Activated CD4-positive, alpha-beta T cell treated with anti-CD3 and anti-CD28 coated beads, Interleukin-2, amount 10 ng/mL, durations not matched to agents 24 days and 14 days (primary cell): ENCODE results near the gene CDS2. TPM values are rescaled to one million over a fixed set of nuclear protein-coding genes. Genes with fewer than 3 reads are reported as not detected.

Source experiments
- DNase-seq: peaks from one replicate; pipeline ENCODE4 v3.0.0; 2022
- H3K27ac Mint-ChIP-seq: one replicate; pipeline ENCODE4 v1.8.0; 2022; ENCODE audit warnings: mild to moderate bottlenecking, mixed read lengths
- H3K27me3 Mint-ChIP-seq: one replicate; pipeline ENCODE4 v1.8.0; 2022; ENCODE audit warnings: mixed read lengths
- H3K36me3 Mint-ChIP-seq: one replicate; pipeline ENCODE4 v1.8.0; 2022; ENCODE audit warnings: low read depth, mild to moderate bottlenecking, mixed read lengths
- H3K4me1 Mint-ChIP-seq: one replicate; pipeline ENCODE4 v1.8.0; 2021; ENCODE audit warnings: mixed read lengths
- H3K4me3 Mint-ChIP-seq: one replicate; pipeline ENCODE4 v1.8.0; 2022; ENCODE audit warnings: mild to moderate bottlenecking, moderate library complexity, mixed read lengths
- H3K9me3 Mint-ChIP-seq: one replicate; pipeline ENCODE4 v1.8.0; 2021; ENCODE audit warnings: mixed read lengths
- intact Hi-C: fragments of 100-400 bp; cut with micrococcal nuclease; formaldehyde crosslinking; loops from one replicate; pipeline ENCODE4 v1.15.1; 2023
- total RNA-seq: library from RNA; stranded (reverse); gene quantifications from 2 replicates; pipeline ENCODE4 v1.2.3, GENCODE V29; 2022

CDS2 gene
- total RNA-seq, 1 donor from 2014 or later: 39.2 TPM

DNA sequence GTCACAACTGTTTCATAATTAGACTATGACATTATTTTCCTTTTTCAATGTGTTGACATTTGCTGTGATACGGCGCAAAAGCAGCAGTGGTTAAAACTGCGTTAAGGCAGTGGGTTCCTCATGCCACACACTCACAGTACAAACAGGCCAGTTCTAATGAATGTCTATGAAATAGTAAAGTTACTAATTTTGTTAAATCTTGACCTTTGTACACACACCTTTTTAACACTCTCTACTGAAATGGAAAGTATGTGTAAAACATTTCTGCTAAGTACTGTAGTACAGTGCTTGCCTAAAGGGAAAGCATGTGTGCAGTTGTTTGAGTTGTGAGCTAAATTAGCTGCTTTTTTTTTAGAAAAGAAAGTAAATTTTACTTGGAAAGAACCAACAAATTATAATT, 60.3 kb downstream of the CDS2 start:
- Mint-ChIP-seq H3K27me3 (no peaks in the 10 kb centered on the region), H3K4me1 (peaks cover 7% of the 10 kb centered on the region), H3K27ac (no peak overlapping the region), H3K4me3 (no peak overlapping the region), H3K36me3 (peaks cover 39% of the 10 kb centered on the region), H3K9me3 (no peaks in the 10 kb centered on the region)
- no peak for DNase-seq
- intact Hi-C loops: no loop called here

DNA sequence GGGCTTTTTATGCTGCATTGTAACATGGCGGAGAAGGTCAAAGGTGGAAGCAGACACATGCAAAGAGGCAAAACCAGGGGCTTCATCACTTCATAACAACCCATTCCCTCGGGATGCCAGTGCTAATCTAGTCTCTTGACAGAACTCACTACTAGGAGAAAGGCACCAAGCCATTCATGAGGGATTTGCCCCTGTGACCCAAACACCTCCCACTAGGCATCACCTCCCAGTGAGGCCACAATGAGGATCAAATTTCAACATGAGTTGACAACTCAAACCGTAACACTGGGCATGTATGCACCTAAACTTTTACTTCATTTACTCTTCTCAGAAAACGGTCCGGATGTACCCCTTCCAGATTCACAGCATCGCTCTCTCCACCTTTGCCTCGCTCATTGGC, 61.9 kb downstream of the CDS2 start:
- Mint-ChIP-seq H3K9me3 (no peaks in the 10 kb centered on the region), H3K4me3 (no peak overlapping the region), H3K36me3 (peaks cover 29% of the 10 kb centered on the region), H3K4me1 (peaks cover 16% of the 10 kb centered on the region), H3K27ac (no peak overlapping the region), H3K27me3 (no peaks in the 10 kb centered on the region)
- DNase-seq: no peak
- intact Hi-C loops: no loop called here

DNA sequence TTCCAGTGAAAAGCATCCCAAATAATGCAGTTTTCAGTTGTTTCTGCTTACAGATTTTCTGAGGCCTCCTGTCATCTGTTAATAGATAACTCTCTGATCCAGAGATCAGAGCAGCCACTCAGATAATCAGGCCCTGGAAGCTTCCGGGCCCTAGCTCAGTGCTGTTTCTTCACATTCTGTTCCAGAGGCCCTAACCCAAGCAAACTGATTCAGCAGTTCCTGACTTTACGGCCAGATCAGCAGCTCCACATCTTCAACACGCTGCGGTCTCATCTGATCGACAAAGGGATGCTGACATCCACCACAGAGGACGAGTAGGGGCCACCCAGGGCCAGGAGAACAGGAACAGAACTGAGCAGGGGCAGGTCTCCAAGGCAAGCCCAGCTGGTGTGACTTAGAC, 63.1 kb downstream of the CDS2 start:
- Mint-ChIP-seq H3K9me3 (no peaks in the 10 kb centered on the region), H3K27ac (peak overlapping the region; percentile 11), H3K36me3 (peaks cover 29% of the 10 kb centered on the region), H3K4me1 (peaks cover 13% of the 10 kb centered on the region), H3K27me3 (no peaks in the 10 kb centered on the region), H3K4me3 (no peak overlapping the region)
- intact Hi-C loops: no loop called here
- no peak for DNase-seq

DNA sequence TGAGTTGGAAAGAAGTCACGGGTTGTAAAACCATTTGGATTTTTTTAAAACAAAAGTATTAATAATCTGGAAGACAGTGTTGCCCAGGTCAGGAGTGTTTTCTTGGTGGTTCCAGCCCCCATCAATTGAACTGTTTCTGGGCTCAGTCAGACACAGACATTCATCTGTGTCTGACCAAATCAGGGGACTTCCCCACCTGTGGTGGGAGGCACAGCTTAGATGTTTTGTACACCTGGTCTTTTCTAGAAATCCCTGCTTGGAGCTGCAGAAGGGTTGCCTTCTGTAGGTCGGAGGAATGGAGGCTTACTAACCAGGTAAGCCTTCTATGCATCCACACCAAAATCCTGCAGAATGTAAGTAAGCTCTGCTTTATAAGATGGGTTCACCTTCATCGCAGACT, 63.6 kb downstream of the CDS2 start:
- Mint-ChIP-seq H3K36me3 (peaks cover 29% of the 10 kb centered on the region), H3K4me3 (no peak overlapping the region), H3K9me3 (no peaks in the 10 kb centered on the region), H3K27ac (no peak overlapping the region), H3K4me1 (peaks cover 13% of the 10 kb centered on the region), H3K27me3 (no peaks in the 10 kb centered on the region)
- intact Hi-C loops: no loop called here
- DNase-seq: no peak

DNA sequence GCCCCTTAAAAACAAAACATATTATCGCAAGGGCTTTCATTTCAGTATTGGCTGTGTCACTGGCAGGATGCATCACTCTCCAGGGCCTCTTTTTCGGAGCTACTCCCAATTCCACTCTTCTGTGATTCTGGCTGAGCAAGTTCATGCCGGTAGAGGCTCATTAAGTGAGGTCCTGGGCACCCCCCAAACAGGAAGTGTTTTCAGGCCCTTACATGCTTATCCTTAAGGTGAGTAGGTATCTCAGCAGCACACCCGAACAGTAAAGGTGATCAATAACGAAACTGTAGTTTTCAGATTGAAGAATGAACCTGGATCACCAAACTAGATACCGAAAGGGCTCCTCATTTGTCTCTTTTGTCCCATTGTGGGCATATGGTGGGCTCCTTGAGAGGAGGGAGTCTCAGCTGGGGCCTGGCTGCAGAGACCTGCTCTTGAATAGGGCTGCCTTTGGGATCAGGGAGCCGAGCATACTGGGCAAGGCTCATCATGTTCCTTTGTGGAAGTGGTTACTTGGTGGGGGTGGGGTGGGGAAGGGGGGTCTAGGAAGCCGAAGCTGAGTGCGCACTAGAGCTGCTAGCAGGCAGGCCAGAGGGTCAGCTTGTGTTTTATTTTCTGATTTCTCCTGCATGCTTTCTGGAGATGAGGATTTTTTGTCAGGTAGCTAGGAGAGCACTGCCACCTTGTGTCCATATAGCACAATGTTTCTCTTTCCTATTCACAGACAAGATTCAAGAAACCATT, 65.2 kb downstream of the CDS2 start:
- Mint-ChIP-seq H3K27ac (peak overlapping the region; percentile 70), H3K4me3 (no peak overlapping the region), H3K36me3 (peaks cover 25% of the 10 kb centered on the region), H3K4me1 (peaks cover 13% of the 10 kb centered on the region), H3K9me3 (no peaks in the 10 kb centered on the region), H3K27me3 (no peaks in the 10 kb centered on the region)
- DNase-seq: peak; percentile 80
- intact Hi-C loops: loop anchor here (1.0 kb wide), 2 partner anchors 66 to 136 kb away; no protein-coding TSS in a partner anchor

DNA sequence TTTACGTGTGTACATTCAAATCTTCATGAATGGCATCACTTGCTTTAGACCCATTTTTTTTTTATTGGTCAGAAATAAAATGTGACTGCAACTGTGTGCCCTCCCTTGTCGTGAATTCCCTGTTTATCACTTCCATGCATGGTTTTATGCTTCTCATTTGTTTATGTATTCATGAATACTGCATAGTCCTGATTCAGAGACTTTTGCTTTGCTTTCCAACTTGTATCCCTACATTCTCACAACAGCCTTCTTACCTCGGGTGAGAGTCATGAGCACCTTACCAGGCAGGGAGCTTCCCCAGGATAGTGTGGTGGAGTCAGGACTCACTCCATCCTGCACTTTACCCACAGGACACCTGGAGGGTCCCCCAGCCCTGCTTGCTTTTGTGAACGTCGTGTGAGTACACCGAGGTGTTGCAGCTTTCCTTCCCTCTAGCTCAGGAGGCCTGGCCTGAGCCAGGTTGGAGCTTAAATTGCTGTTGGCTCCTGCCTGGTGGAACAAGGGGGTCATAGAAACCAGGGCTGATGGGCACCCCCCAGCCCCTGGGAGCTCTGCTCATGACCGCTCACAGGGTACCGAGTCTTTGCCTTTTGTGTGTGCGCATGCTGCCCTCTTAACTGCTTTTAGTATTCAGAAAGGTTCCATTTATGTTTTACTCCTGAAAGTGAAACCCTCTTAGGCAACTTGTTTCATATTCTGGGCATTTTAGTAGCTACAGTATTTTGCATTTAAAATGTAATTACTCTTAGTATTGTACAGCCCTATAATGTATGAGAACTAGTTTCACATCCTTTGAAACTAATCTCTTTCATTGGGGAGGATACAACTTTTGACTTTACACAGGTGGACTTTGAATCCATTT, 66.0 kb downstream of the CDS2 start:
- Mint-ChIP-seq H3K9me3 (no peaks in the 10 kb centered on the region), H3K4me1 (peaks cover 13% of the 10 kb centered on the region), H3K4me3 (no peak overlapping the region), H3K27ac (peak overlapping the region; percentile 70), H3K27me3 (no peaks in the 10 kb centered on the region), H3K36me3 (peaks cover 24% of the 10 kb centered on the region)
- no peak for DNase-seq
- intact Hi-C loops: loop anchor here (1.0 kb wide), 2 partner anchors 66 to 136 kb away; no protein-coding TSS in a partner anchor

DNA sequence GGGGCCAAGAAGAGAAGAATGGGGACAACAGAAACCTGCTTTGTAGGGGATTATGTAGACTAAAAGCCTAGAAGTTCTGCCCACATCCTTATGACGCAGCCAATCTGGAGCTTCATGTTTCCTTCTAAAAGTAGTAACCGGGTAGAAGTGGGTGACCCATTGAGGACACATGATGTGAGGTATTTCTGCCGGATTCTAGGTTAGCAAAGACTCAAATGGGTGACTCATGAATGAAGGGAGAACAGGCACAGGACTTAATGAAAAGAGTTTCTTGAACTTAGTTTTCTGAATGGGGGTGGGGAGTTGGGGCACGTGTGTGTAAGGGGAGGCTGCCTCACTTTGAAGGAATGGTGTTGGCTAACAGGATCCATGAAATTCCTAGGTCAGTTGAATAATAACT, 68.8 kb downstream of the CDS2 start:
- H3K27me3 Mint-ChIP-seq: no peaks in the 10 kb centered on the region
- no peak for DNase-seq
- H3K36me3 Mint-ChIP-seq: peaks cover 21% of the 10 kb centered on the region
- no peak overlapping the region for H3K4me3 Mint-ChIP-seq
- H3K9me3 Mint-ChIP-seq: no peaks in the 10 kb centered on the region
- H3K4me1 Mint-ChIP-seq: peaks cover 13% of the 10 kb centered on the region
- H3K27ac Mint-ChIP-seq: no peak overlapping the region
- intact Hi-C loops: no loop called here

DNA sequence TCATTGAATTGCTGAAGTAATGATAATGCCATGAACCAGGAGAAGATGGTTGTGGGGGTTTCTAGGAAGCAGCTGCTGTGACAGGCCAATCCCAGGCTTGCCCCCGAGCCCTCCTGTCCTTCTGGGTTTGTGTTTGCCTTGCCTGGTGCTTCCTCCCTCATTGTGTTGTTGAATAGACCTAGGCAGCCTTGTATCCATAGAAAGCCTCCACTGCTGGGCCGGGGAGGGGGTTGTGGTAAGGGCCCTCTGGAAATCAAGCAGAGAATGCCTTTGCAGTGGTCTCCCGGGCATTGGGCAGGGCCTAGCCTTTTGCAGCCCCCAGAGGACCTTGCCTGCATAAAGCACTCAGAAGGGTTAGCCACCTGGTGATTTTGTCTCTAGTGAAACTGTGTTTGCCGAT, 69.3 kb downstream of the CDS2 start:
- Mint-ChIP-seq H3K4me1 (peaks cover 11% of the 10 kb centered on the region), H3K36me3 (peaks cover 18% of the 10 kb centered on the region), H3K4me3 (no peak overlapping the region), H3K27ac (no peak overlapping the region), H3K27me3 (no peaks in the 10 kb centered on the region), H3K9me3 (no peaks in the 10 kb centered on the region)
- intact Hi-C loops: no loop called here
- DNase-seq: no peak

DNA sequence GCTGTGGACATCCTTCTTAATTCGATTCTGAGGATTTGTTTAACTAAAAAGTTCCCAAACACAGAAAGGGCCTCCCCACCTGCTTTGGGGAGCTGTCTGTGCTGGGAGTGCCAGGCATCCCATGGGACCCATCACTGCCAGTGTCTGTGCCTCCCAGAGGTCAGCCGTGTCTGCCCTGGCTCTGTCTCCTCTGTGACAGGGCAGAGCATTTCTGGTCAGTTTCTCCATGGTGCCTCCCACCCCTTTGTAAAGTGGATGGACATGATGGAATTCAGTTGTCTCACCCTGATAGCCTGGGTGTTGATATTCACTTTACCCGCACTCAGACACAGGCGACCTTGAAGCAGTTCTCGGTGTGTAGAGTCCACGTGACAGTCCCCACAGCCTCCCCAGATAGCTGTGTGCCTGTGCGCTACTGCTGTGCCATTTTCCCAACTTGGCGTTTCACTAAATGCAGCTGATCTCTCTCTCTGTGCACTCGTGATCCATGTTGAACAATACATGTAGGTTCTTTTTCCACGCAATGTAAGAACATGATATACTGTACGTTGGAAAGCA, 70.5 kb downstream of the CDS2 start:
- H3K27me3 Mint-ChIP-seq: no peaks in the 10 kb centered on the region
- no peak overlapping the region for H3K27ac Mint-ChIP-seq
- peaks cover 15% of the 10 kb centered on the region for H3K36me3 Mint-ChIP-seq
- H3K9me3 Mint-ChIP-seq: no peaks in the 10 kb centered on the region
- no peak for DNase-seq
- intact Hi-C loops: no loop called here
- no peak overlapping the region for H3K4me3 Mint-ChIP-seq
- peaks cover 7% of the 10 kb centered on the region for H3K4me1 Mint-ChIP-seq

DNA sequence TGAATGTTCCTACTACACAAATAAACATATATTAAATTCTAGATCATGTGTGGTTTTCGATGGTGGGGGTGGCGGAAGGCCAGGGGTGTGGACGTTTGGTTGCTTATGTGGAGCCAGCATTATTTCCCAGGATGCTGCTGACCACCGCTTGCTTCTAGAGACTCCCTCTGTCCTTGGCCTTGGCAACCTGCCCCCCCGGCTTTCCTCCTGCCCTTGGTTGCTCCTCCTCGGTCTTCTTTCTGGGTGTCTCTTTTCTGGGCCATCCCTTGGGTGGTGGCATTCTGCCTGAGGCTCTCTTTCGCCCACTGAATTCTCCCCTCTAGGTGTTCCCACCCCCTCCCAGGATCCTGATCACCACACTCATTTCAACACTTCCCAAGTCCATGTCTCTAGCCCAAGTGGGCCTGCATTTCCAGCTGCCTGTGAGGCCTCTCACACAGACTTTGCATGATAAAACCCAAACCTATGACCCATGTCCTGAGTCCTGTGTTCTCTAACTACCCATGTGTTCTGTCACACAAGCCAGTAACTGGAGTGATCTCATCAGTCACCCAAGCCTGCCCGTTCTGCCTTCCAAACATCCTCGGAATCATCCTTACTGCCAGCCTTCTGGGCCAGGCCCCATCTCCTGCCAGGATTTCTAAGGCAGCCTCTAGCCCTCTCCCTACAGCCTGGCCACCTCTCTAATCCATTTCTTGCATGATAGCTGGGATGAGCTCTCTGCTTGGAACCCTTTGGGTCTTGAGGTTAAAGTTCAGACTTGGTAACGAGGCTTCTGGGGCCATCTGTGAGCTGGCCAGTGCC, 71.2 kb downstream of the CDS2 start:
- intact Hi-C loops: no loop called here
- H3K36me3 Mint-ChIP-seq: peaks cover 17% of the 10 kb centered on the region
- no peak for DNase-seq
- H3K27ac Mint-ChIP-seq: no peak overlapping the region
- no peaks in the 10 kb centered on the region for H3K27me3 Mint-ChIP-seq
- no peaks in the 10 kb centered on the region for H3K9me3 Mint-ChIP-seq
- no peak overlapping the region for H3K4me3 Mint-ChIP-seq
- H3K4me1 Mint-ChIP-seq: peaks cover under 1% of the 10 kb centered on the region

DNA sequence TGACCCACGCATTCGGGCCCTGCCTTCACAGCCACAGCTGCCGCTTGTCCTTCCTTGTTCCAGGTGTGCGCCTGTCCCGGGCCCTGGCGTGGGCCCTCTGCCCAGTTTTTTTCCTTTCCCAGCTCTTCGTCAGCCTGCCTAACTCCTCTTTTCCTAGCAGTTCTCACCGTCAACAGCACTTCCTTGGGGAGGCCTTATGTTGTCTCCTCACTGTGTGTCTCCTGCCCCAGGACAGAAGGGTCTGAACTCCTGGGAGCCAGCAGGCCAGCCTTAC, 71.8 kb downstream of the CDS2 start:
- DNase-seq: no peak
- H3K27me3 Mint-ChIP-seq: no peaks in the 10 kb centered on the region

DNA sequence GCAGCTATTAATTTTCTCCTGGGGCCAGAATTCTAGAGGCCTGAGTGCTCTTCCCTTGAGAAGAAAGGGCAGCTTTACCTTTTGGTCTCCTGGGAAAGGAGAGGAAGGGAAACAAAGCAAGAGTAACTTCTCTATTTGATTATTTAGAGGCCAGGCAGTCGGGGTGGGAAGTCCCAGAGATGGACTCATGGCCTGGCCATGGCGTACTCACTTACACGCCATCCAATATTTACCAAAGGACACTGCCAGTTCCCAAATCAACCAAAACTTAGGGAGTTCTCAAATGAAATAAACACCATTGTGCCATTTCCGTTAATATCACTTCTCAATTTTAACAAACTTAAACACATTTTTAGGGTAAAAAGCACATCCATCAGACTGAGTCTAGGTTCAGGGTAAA, 76.6 kb downstream of the CDS2 start:
- intact Hi-C loops: no loop called here
- Mint-ChIP-seq H3K27ac (no peak overlapping the region), H3K4me3 (no peak overlapping the region), H3K36me3 (peaks cover 9% of the 10 kb centered on the region), H3K9me3 (no peaks in the 10 kb centered on the region), H3K4me1 (peaks cover 5% of the 10 kb centered on the region), H3K27me3 (no peaks in the 10 kb centered on the region)
- DNase-seq: no peak

More for the DNA sequence above, 71.8 kb downstream of the CDS2 start:
- no peaks in the 10 kb centered on the region for H3K9me3 Mint-ChIP-seq
- no peak overlapping the region for H3K4me3 Mint-ChIP-seq
- H3K27ac Mint-ChIP-seq: no peak overlapping the region
- peaks cover 17% of the 10 kb centered on the region for H3K36me3 Mint-ChIP-seq
- intact Hi-C loops: no loop called here
- no peaks in the 10 kb centered on the region for H3K4me1 Mint-ChIP-seq

DNA sequence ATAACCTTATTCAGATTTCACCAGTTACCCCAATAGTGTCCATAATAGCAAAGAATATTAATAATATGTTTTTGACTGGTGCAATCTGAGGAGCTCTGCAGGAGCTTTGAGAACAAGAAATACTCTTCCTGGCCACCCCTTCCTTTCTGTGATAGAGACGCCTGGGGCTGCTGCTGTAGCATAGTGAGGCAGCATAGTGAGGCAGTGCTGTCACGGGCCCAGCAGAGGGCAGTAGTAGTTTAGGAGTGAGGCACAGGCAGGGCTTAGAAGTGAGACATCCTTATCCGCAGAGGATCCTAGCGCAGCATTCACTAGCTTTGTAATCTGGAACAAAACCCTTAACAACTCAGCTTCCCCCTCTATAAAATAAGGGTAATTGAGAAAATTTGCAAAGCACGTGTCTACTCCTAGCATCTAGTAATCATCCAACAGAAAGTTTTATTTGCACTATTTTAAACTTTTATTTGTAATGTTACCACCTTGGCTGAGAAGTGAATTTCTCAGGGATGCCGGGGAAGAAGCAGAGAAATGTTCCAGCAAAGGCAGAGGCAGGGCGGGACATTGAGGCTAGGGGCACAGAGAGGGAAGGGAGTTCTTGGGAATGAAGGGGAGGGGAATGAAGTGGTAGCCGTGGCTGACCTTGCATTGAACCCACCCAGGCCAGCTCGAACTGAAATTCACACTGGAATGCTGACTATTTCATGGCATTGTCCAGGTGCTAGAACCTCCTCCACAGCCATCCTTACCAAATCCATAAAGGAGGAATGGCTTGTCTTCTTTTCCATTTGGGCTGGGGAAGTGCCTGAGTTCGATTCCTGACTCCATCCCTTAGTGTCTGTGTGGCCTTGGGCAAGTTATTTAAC, 78.8 kb downstream of the CDS2 start:
- H3K4me3 Mint-ChIP-seq: no peak overlapping the region
- peak; percentile 91 for DNase-seq

More for the DNA sequence above, 78.8 kb downstream of the CDS2 start:
- Mint-ChIP-seq H3K36me3 (peaks cover 2% of the 10 kb centered on the region), H3K27me3 (no peaks in the 10 kb centered on the region), H3K27ac (no peak overlapping the region), H3K9me3 (no peaks in the 10 kb centered on the region), H3K4me1 (peaks cover 5% of the 10 kb centered on the region)
- intact Hi-C loops: loop anchor here (1.0 kb wide), 2 partner anchors 18 to 243 kb away; no protein-coding TSS in a partner anchor
